Trophoblast cell (in vitro differentiated cells and primary cell): ENCODE data around the gene GNA12.
A peak's percentile ranks its signal among the peaks of the same experiment; 100 is the strongest.
"Not testable (repeated sequence)": the region's sequence is repeated elsewhere in the genome, so short reads cannot be mapped to it uniquely, and the experiment has no call there.

Source experiments
- DNase-seq, 2 donors: peaks; one replicate each; pipeline ENCODE4 v3.0.0-alpha.2; 2016
- H2AFZ ChIP-seq: 2 replicates; pipeline ENCODE4 v1.6.1; 2013; ENCODE audit warnings: low read length, moderate library complexity, mild to moderate bottlenecking; ENCODE audit not compliant: insufficient read depth, poor library complexity
- H2AK5ac ChIP-seq: 2 replicates; pipeline ENCODE4 v1.6.1; 2013; ENCODE audit warnings: mild to moderate bottlenecking, low read length
- H2BK120ac ChIP-seq: 2 replicates; pipeline ENCODE4 v1.6.1; 2013; ENCODE audit warnings: low read length, mild to moderate bottlenecking, moderate library complexity; ENCODE audit not compliant: insufficient read depth, poor library complexity
- H2BK12ac ChIP-seq: 2 replicates; pipeline ENCODE4 v1.6.1; 2013; ENCODE audit warnings: mild to moderate bottlenecking, low read length, moderate library complexity
- H2BK5ac ChIP-seq: 2 replicates; pipeline ENCODE4 v1.6.1; 2013; ENCODE audit warnings: low read length, low read depth, moderate library complexity, mild to moderate bottlenecking; ENCODE audit not compliant: poor library complexity
- H3K14ac ChIP-seq: 2 replicates; pipeline ENCODE4 v1.6.1; 2013; ENCODE audit warnings: mild to moderate bottlenecking, low read length
- H3K18ac ChIP-seq: 2 replicates; pipeline ENCODE4 v1.6.1; 2013; ENCODE audit warnings: mild to moderate bottlenecking, low read length
- H3K23ac ChIP-seq: 2 replicates; pipeline ENCODE4 v1.6.1; 2013; ENCODE audit warnings: low read length
- H3K27ac ChIP-seq: 2 replicates; pipeline ENCODE4 v1.5.1; 2013; ENCODE audit warnings: low read depth, mild to moderate bottlenecking, inconsistent platforms, low read length, moderate library complexity
- H3K27me3 ChIP-seq: 2 replicates; pipeline ENCODE4 v1.6.1; 2013; ENCODE audit warnings: inconsistent platforms, mild to moderate bottlenecking, low read length, moderate library complexity; ENCODE audit not compliant: insufficient read depth
- H3K36me3 ChIP-seq, 2 experiments: 1 replicate in 1 of 2; 2 replicates in 1 of 2; pipeline ENCODE4 v1.6.1; 2013; ENCODE audit warnings: low read length in 2 of 2, mild to moderate bottlenecking in 2 of 2, moderate library complexity in 1 of 2; ENCODE audit not compliant: insufficient read depth in 2 of 2, control insufficient read depth in 1 of 2
- H3K4ac ChIP-seq: 2 replicates; pipeline ENCODE4 v1.6.1; 2013; ENCODE audit warnings: low read depth, mild to moderate bottlenecking, low read length, moderate library complexity
- H3K4me1 ChIP-seq, 2 experiments: 1 replicate in 1 of 2; 2 replicates in 1 of 2; pipeline ENCODE4 v1.6.1; 2013; ENCODE audit warnings: low read length in 2 of 2, mild to moderate bottlenecking in 2 of 2, moderate library complexity in 1 of 2; ENCODE audit not compliant: insufficient read depth in 2 of 2, control insufficient read depth in 1 of 2
- H3K4me2 ChIP-seq: 2 replicates; pipeline ENCODE4 v1.6.1; 2013; ENCODE audit warnings: inconsistent platforms, mild to moderate bottlenecking, low read length, moderate library complexity
- H3K4me3 ChIP-seq: 2 replicates; pipeline ENCODE4 v1.5.1; 2013; ENCODE audit warnings: mild to moderate bottlenecking, low read depth, low read length, inconsistent platforms
- H3K79me1 ChIP-seq: one replicate; pipeline ENCODE4 v1.6.1; 2013; ENCODE audit warnings: low read length
- H3K79me2 ChIP-seq: 2 replicates; pipeline ENCODE4 v1.6.1; 2013; ENCODE audit warnings: low read length, mild to moderate bottlenecking; ENCODE audit not compliant: control insufficient read depth, insufficient read depth, poor library complexity
- H3K9ac ChIP-seq: 2 replicates; pipeline ENCODE4 v1.6.1; 2013; ENCODE audit warnings: mild to moderate bottlenecking, low read length
- H3K9me3 ChIP-seq: 2 replicates; pipeline ENCODE4 v1.6.1; 2013; ENCODE audit warnings: low read depth, mild to moderate bottlenecking, control low read depth, inconsistent platforms, low read length; ENCODE audit not compliant: insufficient read depth
- H4K12ac ChIP-seq: 2 replicates; pipeline ENCODE4 v1.6.1; 2013; ENCODE audit warnings: low read depth, mild to moderate bottlenecking, low read length, moderate library complexity
- H4K8ac ChIP-seq: 2 replicates; pipeline ENCODE4 v1.6.1; 2013; ENCODE audit warnings: low read depth, mild to moderate bottlenecking, low read length, moderate library complexity
- H4K91ac ChIP-seq: one replicate; pipeline ENCODE4 v1.6.1; 2013; ENCODE audit warnings: low read depth, mild to moderate bottlenecking, low read length, moderate library complexity
- WGBS: extraction: QIAGEN DNeasy Blood & Tissue Kit; methylation state at CpG from one replicate; pipeline ENCODE4 v1.1.7; 2013; ENCODE audit warnings: missing lambda C conversion rate; ENCODE audit not compliant: insufficient read length, insufficient coverage; ENCODE audit errors: extremely low coverage; 5-methylcytosine and 5-hydroxymethylcytosine counted together

Gene GNA12

DNA sequence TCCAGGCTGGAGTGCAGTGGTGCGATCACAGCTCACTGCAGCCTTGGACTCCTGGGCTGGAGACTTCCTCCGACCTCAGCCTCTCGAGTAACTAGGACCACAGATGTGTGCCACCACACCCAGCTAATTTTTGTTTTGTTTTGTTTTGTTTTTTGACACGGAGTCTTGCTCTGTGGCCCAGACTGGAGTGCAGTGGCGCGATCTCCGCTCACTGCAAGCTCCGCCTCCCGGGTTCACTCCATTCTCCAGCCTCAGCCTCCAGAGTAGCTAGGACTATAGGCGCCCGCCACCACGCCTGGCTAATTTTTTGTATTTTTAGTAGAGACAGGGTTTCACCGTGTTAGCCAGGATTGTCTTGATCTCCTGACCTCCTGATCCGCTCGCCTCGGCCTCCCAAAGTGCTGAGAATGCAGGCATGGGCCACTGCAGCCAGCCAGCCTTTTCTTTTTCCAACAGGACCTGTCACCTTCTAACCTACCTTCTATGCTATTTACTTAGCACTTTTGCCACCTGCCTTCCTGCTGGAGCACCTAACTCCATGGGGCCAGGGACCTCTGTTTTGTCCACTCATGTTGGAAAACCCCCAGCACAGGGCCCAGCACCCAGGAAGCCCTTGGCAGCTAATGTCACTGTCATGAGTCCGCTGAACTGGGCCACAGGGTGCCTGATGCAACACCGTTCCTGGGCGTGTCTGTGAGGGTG is 150.5 kb downstream of the GNA12 start:
- H3K9ac ChIP-seq, H3K23ac ChIP-seq, H3K4me3 ChIP-seq, H4K8ac ChIP-seq, H2BK120ac ChIP-seq, H2AK5ac ChIP-seq, H3K36me3 ChIP-seq, H3K79me2 ChIP-seq, H3K9me3 ChIP-seq, H3K4me2 ChIP-seq, H3K18ac ChIP-seq, H3K14ac ChIP-seq, H4K91ac ChIP-seq, H3K27ac ChIP-seq, H2BK5ac ChIP-seq, H4K12ac ChIP-seq, H2BK12ac ChIP-seq, H2AFZ ChIP-seq, H3K79me1 ChIP-seq, H3K4ac ChIP-seq, H3K27me3 ChIP-seq: not testable (repeated sequence)
- DNase-seq, result peak; percentile 73 to 77
- WGBS, result no CpG with 5 or more reads among the region's 19 CpGs
- peaks cover 18 to 19% of the 10 kb centered on the region in 2 experiments for H3K4me1 ChIP-seq

- peaks cover 19% of the 10 kb centered on the region for H3K27me3 ChIP-seq
- H3K4me2 ChIP-seq, result no peak overlapping the region
- no peaks in the 10 kb centered on the region for H3K9me3 ChIP-seq
- no peak overlapping the region for H3K14ac ChIP-seq
- no peak overlapping the region for H3K27ac ChIP-seq
- H2BK12ac ChIP-seq, result no peak overlapping the region
- no peak overlapping the region for H3K18ac ChIP-seq
- H3K79me1 ChIP-seq, result peaks cover 3% of the 10 kb centered on the region
- no peak overlapping the region for H2AFZ ChIP-seq
- no peak overlapping the region for H2AK5ac ChIP-seq
- no peak overlapping the region for H2BK5ac ChIP-seq
- H2BK120ac ChIP-seq, result no peak overlapping the region
- no peak overlapping the region for H3K4me3 ChIP-seq
- H4K8ac ChIP-seq, result no peak overlapping the region
- no CpG with 5 or more reads among the region's 14 CpGs for WGBS
- no peak overlapping the region for H3K23ac ChIP-seq
- no peaks in the 10 kb centered on the region for H3K36me3 ChIP-seq
- no peak overlapping the region for H4K91ac ChIP-seq
- peaks cover 21 to 22% of the 10 kb centered on the region in 2 experiments for H3K4me1 ChIP-seq
- H3K79me2 ChIP-seq, result peaks cover 3% of the 10 kb centered on the region
- no peak overlapping the region for H3K9ac ChIP-seq
- DNase-seq, result no peak
- H3K4ac ChIP-seq, result no peak overlapping the region
- no peak overlapping the region for H4K12ac ChIP-seq
Measured at GRCh38 chr7:2692543-2692942, 151.6 kb downstream of the GNA12 start.

GRCh38 chr7:2691932-2692439 is 152.1 kb downstream of the GNA12 start:
- WGBS, result no CpG with 5 or more reads among the region's 23 CpGs
- not testable (repeated sequence) for H4K8ac ChIP-seq, H3K36me3 ChIP-seq, H2BK12ac ChIP-seq, H2AFZ ChIP-seq, H3K9me3 ChIP-seq, H3K79me1 ChIP-seq, H3K14ac ChIP-seq, H3K4me3 ChIP-seq, H2BK5ac ChIP-seq, H3K9ac ChIP-seq, H3K4me2 ChIP-seq, H3K4ac ChIP-seq, H2AK5ac ChIP-seq, H3K79me2 ChIP-seq, H3K27ac ChIP-seq, H4K12ac ChIP-seq, H3K18ac ChIP-seq, H3K23ac ChIP-seq, H2BK120ac ChIP-seq, DNase-seq
- H3K4me1 ChIP-seq, result peaks cover 21 to 22% of the 10 kb centered on the region in 2 experiments
- H3K27me3 ChIP-seq, result peaks cover 22% of the 10 kb centered on the region
- H4K91ac ChIP-seq, result peak overlapping the region; percentile 11

GRCh38 chr7:2691011-2691707 is 152.9 kb downstream of the GNA12 start:
- H2BK120ac ChIP-seq, result peak overlapping the region; percentile 55
- no peak overlapping the region for H3K9ac ChIP-seq
- no peak overlapping the region for H3K4ac ChIP-seq
- H3K4me2 ChIP-seq, result no peak overlapping the region
- H4K8ac ChIP-seq, result no peak overlapping the region
- H2AFZ ChIP-seq, result no peak overlapping the region
- H3K27ac ChIP-seq, result no peak overlapping the region
- H2BK5ac ChIP-seq, result no peak overlapping the region
- no peak overlapping the region for H4K12ac ChIP-seq
- H3K4me3 ChIP-seq, result no peak overlapping the region
- H3K27me3 ChIP-seq, result peaks cover 22% of the 10 kb centered on the region
- peak overlapping the region; percentile 79 for H2BK12ac ChIP-seq
- peaks cover 3% of the 10 kb centered on the region for H3K79me2 ChIP-seq
- H3K23ac ChIP-seq, result no peak overlapping the region
- peak overlapping the region; percentile 53 for H2AK5ac ChIP-seq
- H3K9me3 ChIP-seq, result no peaks in the 10 kb centered on the region
- H4K91ac ChIP-seq, result peak overlapping the region; percentile 51
- WGBS, result no CpG with 5 or more reads among the region's 18 CpGs
- H3K36me3 ChIP-seq, result no peaks in the 10 kb centered on the region
- H3K18ac ChIP-seq, result no peak overlapping the region
- H3K4me1 ChIP-seq, result peaks cover 21 to 22% of the 10 kb centered on the region in 2 experiments
- peaks cover 3% of the 10 kb centered on the region for H3K79me1 ChIP-seq
- peak in 1 of 2 donors; percentile 31 for DNase-seq
- H3K14ac ChIP-seq, result no peak overlapping the region
